Neutrophil (primary cell): ENCODE measurements around the gene DAB1.

Source experiments
- H3K27ac ChIP-seq: fragments of 200-600 bp; sonication (generic); 2 replicates; pipeline ENCODE4 v1.5.1; 2016; ENCODE audit warnings: mild to moderate bottlenecking, moderate library complexity
- H3K27me3 ChIP-seq: fragments of 200-600 bp; sonication (generic); 2 replicates; pipeline ENCODE4 v1.6.0; 2016; ENCODE audit warnings: mild to moderate bottlenecking
- H3K36me3 ChIP-seq: fragments of 200-600 bp; sonication (generic); 2 replicates; pipeline ENCODE4 v1.5.1; 2017
- H3K4me1 ChIP-seq, 2 experiments: fragments of 200-600 bp in 1 of 2; sonication (generic) in 1 of 2; 1 replicate in 1 of 2; 2 replicates in 1 of 2; pipeline versions ENCODE4 v1.5.1 to v1.6.1; 2013 to 2016; ENCODE audit warnings: low read depth in 1 of 2, low read length in 1 of 2, mild to moderate bottlenecking in 1 of 2, moderate library complexity in 1 of 2; ENCODE audit not compliant: control insufficient read depth in 1 of 2, insufficient read depth in 1 of 2
- H3K4me3 ChIP-seq, 2 experiments: fragments of 200-600 bp in 1 of 2; sonication (generic) in 1 of 2; 1 replicate in 1 of 2; 2 replicates in 1 of 2; pipeline ENCODE4 v1.5.1; 2013 to 2016; ENCODE audit warnings: low read depth in 1 of 2, low read length in 1 of 2, mild to moderate bottlenecking in 1 of 2, moderate library complexity in 1 of 2
- H3K9me3 ChIP-seq: fragments of 200-600 bp; sonication (generic); 2 replicates; pipeline ENCODE4 v1.5.1; 2016
- CTCF ChIP-seq: fragments of 200-600 bp; sonication (generic); IDR thresholded peaks from 2 replicates; pipeline ENCODE4 v1.5.1; 2016; ENCODE audit warnings: antibody characterized with exemption

The DAB1 gene

DNA sequence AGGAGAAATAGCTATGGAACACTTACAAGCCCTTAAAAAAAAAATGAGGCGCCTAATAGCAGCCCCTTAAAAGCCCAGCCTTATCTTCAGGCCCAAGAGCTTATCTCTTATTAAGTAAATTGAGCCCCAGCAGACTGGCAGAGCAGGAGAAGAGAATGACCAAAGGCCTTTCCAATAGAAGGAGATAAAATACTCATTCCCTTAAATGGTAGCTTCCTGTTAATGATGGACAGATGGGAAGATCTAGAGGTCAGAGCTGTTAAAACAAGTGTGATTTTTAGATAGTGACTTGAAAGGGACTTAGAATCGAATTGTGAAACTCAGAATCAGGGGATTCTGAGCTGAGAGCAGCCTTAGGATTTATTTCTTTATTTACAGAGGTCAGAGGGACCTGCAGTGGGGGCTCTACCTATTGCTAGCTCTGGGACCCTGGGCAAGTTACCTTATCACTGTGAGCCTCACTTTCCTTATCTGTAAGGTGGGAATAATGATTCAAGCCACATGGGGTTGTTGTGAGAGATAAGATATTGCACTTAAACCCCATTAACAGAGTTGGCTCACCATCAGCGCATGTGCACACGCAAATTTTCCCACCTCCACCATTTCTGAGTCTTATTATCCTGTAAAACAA, 356.8 kb downstream of the DAB1 start:
- no peak overlapping the region for H3K27ac ChIP-seq
- TF ChIP-seq CTCF, result no peak

GRCh38 chr1:57065442-57065841, 358.4 kb downstream of the DAB1 start:
- no peak overlapping the region for H3K27ac ChIP-seq
- H3K27me3 ChIP-seq, result no peaks in the 10 kb centered on the region
- H3K36me3 ChIP-seq, result no peaks in the 10 kb centered on the region
- H3K4me1 ChIP-seq, result no peaks in the 10 kb centered on the region
- no peak for TF ChIP-seq CTCF
- H3K4me3 ChIP-seq, result no peak overlapping the region
- no peaks in the 10 kb centered on the region for H3K9me3 ChIP-seq

More for the DNA sequence above, 356.8 kb downstream of the DAB1 start:
- no peaks in the 10 kb centered on the region for H3K4me1 ChIP-seq
- H3K27me3 ChIP-seq, result no peaks in the 10 kb centered on the region
- H3K9me3 ChIP-seq, result no peaks in the 10 kb centered on the region
- no peak overlapping the region for H3K4me3 ChIP-seq
- no peaks in the 10 kb centered on the region for H3K36me3 ChIP-seq

DNA sequence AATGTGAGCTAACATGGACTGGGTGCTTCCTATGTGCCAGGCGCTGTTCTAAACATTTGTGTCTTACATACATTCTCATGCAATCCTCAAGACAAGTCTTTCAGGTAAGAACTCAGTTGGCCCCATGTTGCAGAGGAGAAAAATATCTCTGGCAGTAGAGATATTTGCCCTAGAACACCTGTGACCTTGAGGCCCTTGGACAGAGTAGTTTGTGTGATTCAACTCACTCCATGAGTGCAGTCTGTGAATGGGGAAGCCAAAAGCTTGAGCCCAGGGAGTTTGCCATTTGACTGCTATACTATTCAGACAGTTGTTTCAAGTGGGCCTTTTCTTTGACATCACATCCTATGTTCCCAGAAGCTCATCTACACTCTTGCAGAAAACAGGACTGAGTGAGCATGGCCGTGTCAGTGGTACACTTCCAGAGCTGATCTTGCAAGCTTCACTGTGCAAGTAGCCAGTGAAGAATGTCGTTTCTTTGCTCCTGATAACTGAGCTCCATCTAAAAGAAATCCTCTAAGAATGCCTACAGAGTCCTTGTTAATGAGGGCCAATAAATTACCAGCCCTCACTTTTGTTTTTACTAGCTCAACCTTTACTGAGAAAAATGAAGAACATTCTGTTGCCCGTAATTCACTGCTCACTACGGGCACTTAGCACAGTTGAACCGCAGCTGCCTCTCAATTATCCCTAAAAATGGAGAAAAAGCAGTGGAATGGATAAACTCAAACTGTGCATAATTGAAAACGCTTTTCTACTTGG, 359.3 kb downstream of the DAB1 start:
- Histone ChIP-seq H3K27ac (no peak overlapping the region), H3K36me3 (no peaks in the 10 kb centered on the region)
- TF ChIP-seq CTCF, result no peak

GRCh38 chr1:57063406-57064125, 360.3 kb downstream of the DAB1 start:
- Histone ChIP-seq H3K27ac (no peak overlapping the region), H3K27me3 (no peaks in the 10 kb centered on the region), H3K4me1 (no peaks in the 10 kb centered on the region), H3K4me3 (no peak overlapping the region), H3K36me3 (no peaks in the 10 kb centered on the region), H3K9me3 (no peaks in the 10 kb centered on the region)
- no peak for TF ChIP-seq CTCF

More for the DNA sequence above, 359.3 kb downstream of the DAB1 start:
- H3K27me3 ChIP-seq, result no peaks in the 10 kb centered on the region
- H3K9me3 ChIP-seq, result no peaks in the 10 kb centered on the region
- H3K4me3 ChIP-seq, result no peak overlapping the region
- H3K4me1 ChIP-seq, result no peaks in the 10 kb centered on the region

DNA sequence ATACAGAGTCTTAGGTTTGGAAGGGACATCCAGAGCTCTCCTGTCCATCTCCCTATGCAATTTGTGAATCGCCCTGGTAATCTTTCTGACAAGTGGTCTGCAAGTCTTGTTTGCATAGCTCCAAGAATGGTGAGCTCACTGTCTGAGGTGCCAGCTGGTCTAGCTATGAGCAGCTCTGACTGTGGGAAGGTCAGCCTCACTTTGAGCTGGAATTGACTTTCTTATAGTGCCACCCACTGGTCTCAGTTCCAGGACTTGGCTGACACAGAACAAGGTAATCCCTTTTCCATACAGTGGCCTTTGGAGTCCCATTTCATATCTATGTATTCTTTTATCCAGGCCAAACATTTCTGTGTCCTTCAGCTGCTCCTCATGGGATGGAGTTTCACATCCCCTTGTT, 362.5 kb downstream of the DAB1 start:
- Histone ChIP-seq H3K36me3 (no peaks in the 10 kb centered on the region), H3K27ac (no peak overlapping the region), H3K9me3 (no peaks in the 10 kb centered on the region), H3K27me3 (no peaks in the 10 kb centered on the region), H3K4me3 (no peak overlapping the region), H3K4me1 (no peaks in the 10 kb centered on the region)
- TF ChIP-seq CTCF, result no peak
